Measurements from ENCODE around the gene RBX1.

RBX1 gene

GRCh38 chr22:40950962-40951794 lies at the start of gene RBX1 (continued):
- TF ChIP-seq ZXDB (tag by site-specific recombination; IDR thresholded peaks at IDR 0.05) (peak; percentile 87), MZF1 (tag by site-specific recombination; IDR thresholded peaks at IDR 0.05; ENCODE audit: borderline replicate concordance) (no peak), SP2 (tag by site-specific recombination; IDR thresholded peaks at IDR 0.05) (peak; percentile 93), ZNF768 (tag by site-specific recombination; IDR thresholded peaks at IDR 0.05) (no peak), ZBTB10 (tag by site-specific recombination; IDR thresholded peaks at IDR 0.05) (peak; percentile 75; the same call in 1 of the 2 replicates), ZSCAN30 (tag by site-specific recombination; IDR thresholded peaks at IDR 0.05) (peak; percentile 36), KLF10 (tag by site-specific recombination; IDR thresholded peaks at IDR 0.05) (peak; percentile 75; the same call in 1 of the 2 replicates), YY1 (tag by site-specific recombination; IDR thresholded peaks at IDR 0.05) (peak; percentile 89), TCF7L2 (IDR thresholded peaks at IDR 0.05; ENCODE audit: borderline replicate concordance, low read depth, low read length) (no peak), ZSCAN16 (tag by site-specific recombination; IDR thresholded peaks at IDR 0.05) (no peak), ZNF404 (tag by site-specific recombination; IDR thresholded peaks at IDR 0.05) (no peak), ZNF777 (tag by site-specific recombination; IDR thresholded peaks at IDR 0.05; ENCODE audit: borderline replicate concordance) (no peak; the same call in 1 of the 2 replicates), ZNF692 (tag by site-specific recombination; IDR thresholded peaks at IDR 0.05) (peak; percentile 98), KLF1 (tag by site-specific recombination; IDR thresholded peaks at IDR 0.05) (peak; percentile 94), ZNF580 (tag by site-specific recombination; IDR thresholded peaks at IDR 0.05) (peak; percentile 99), ZNF2 (tag by site-specific recombination; IDR thresholded peaks at IDR 0.05) (peak; percentile 88), ZFP37 (tag by site-specific recombination; IDR thresholded peaks at IDR 0.05) (0 out of 2 replicates have a peak, but pooled peaks have one; percentile 33), ZNF660 (tag by site-specific recombination; IDR thresholded peaks at IDR 0.05) (peak; percentile 33; the same call in 1 of the 2 replicates), ZNF239 (tag by site-specific recombination; IDR thresholded peaks at IDR 0.05) (no peak), YY2 (tag by site-specific recombination; IDR thresholded peaks at IDR 0.05) (peak; percentile 98), ZNF335 (tag by site-specific recombination; conservative IDR thresholded peaks at IDR 0.05) (0 out of 2 replicates have a peak, but pooled peaks have one; percentile 25), EGR2 (tag by site-specific recombination; IDR thresholded peaks at IDR 0.05; ENCODE audit: low read depth) (peak; percentile 32), ZNF24 (tag by site-specific recombination; IDR thresholded peaks at IDR 0.05) (peak; percentile 83), ZBTB7A (tag by site-specific recombination; IDR thresholded peaks at IDR 0.05; ENCODE audit: low read depth) (peak; percentile 46), PRDM4 (tag by site-specific recombination; IDR thresholded peaks at IDR 0.05) (no peak; the same call in 1 of the 2 replicates), ZNF624 (tag by site-specific recombination; IDR thresholded peaks at IDR 0.05) (no peak), SP7 (tag by site-specific recombination; IDR thresholded peaks at IDR 0.05) (peak; percentile 78), ZNF654 (tag by site-specific recombination; IDR thresholded peaks at IDR 0.05; ENCODE audit: low read depth) (no peak), GLIS1 (tag by site-specific recombination; IDR thresholded peaks at IDR 0.05) (no peak), ZBTB44 (tag by site-specific recombination; IDR thresholded peaks at IDR 0.05) (no peak), IKZF3 (tag by site-specific recombination; IDR thresholded peaks at IDR 0.05) (0 out of 2 replicates have a peak, but pooled peaks have one; percentile 9), ZNF112 (tag by site-specific recombination; IDR thresholded peaks at IDR 0.05) (no peak), KLF9 (tag by site-specific recombination; IDR thresholded peaks at IDR 0.05; ENCODE audit: low read depth) (peak; percentile 92)

All from HEK293 (cell line).